ENCODE data around the gene FA2H.
"Not testable (repeated sequence)": the region's sequence is repeated elsewhere in the genome, so short reads cannot be mapped to it uniquely, and the experiment has no call there.

FA2H gene

GRCh38 chr16:74724820-74725549 is 49.6 kb downstream of the FA2H start:
- no peak for DNase-seq (ENCODE audit: low read depth in 2 of 2)

- DNase-seq (ENCODE audit: low read depth in 2 of 2): no peak
Measured at GRCh38 chr16:74723256-74723655, 51.4 kb downstream of the FA2H start.

- not testable (repeated sequence) for DNase-seq (ENCODE audit: low read depth in 2 of 2)
Measured at GRCh38 chr16:74722156-74722555, 52.5 kb downstream of the FA2H start.

GRCh38 chr16:74721716-74722115 is 52.9 kb downstream of the FA2H start:
- no peak for DNase-seq (ENCODE audit: low read depth in 2 of 2)

- DNase-seq (ENCODE audit: low read depth in 2 of 2): no peak
Measured at GRCh38 chr16:74720579-74720978, 54.0 kb downstream of the FA2H start.

GRCh38 chr16:74718741-74719610 is 55.6 kb downstream of the FA2H start:
- DNase-seq (ENCODE audit: low read depth in 2 of 2): no peak

- no peak for DNase-seq (ENCODE audit: low read depth in 2 of 2)
Measured at GRCh38 chr16:74718140-74718539, 56.5 kb downstream of the FA2H start.

GRCh38 chr16:74717367-74717766 is 57.3 kb downstream of the FA2H start:
- no peak for DNase-seq (ENCODE audit: low read depth in 2 of 2)

- DNase-seq (ENCODE audit: low read depth in 2 of 2): no peak
Measured at GRCh38 chr16:74716355-74716754, 58.3 kb downstream of the FA2H start.

- DNase-seq (ENCODE audit: low read depth in 2 of 2): no peak
Measured at GRCh38 chr16:74713876-74714275, 60.7 kb downstream of the FA2H start.

GRCh38 chr16:74713325-74713724 is 61.3 kb downstream of the FA2H start:
- DNase-seq (ENCODE audit: low read depth in 2 of 2): no peak

GRCh38 chr16:74711938-74712337 is 62.7 kb downstream of the FA2H start:
- no peak for DNase-seq (ENCODE audit: low read depth in 2 of 2)

- no peak for DNase-seq (ENCODE audit: low read depth in 2 of 2)
Measured at GRCh38 chr16:74710401-74710800, 64.2 kb downstream of the FA2H start.

- peak; percentile 61 to 67 for DNase-seq (ENCODE audit: low read depth in 2 of 2)
Measured at GRCh38 chr16:74709441-74709877, 65.2 kb downstream of the FA2H start.

GRCh38 chr16:74700438-74701225 is 74.0 kb downstream of the FA2H start, which contains the start of gene MLKL:
MLKL (minus strand) TSS chr16:74700862; CDS start chr16:74695757, 5,105 bp downstream.
- peak; percentile 44 to 66 for DNase-seq (ENCODE audit: low read depth in 2 of 2)

GRCh38 chr16:74700116-74700437 is 74.5 kb downstream of the FA2H start:
- peak in 1 of 2 donors; percentile 16 for DNase-seq (ENCODE audit: low read depth in 2 of 2)

GRCh38 chr16:74699666-74700065 is 75.0 kb downstream of the FA2H start:
- DNase-seq (ENCODE audit: low read depth in 2 of 2): no peak

GRCh38 chr16:74698222-74698621 is 76.4 kb downstream of the FA2H start:
- no peak for DNase-seq (ENCODE audit: low read depth in 2 of 2)

- peak; percentile 29 to 32 for DNase-seq (ENCODE audit: low read depth in 2 of 2)
Measured at GRCh38 chr16:74695450-74696422, 78.9 kb downstream of the FA2H start.

GRCh38 chr16:74691093-74691855 is 83.3 kb downstream of the FA2H start:
- no peak for DNase-seq (ENCODE audit: low read depth in 2 of 2)
